ENCODE results near the gene POLR3A.

Gene POLR3A

DNA sequence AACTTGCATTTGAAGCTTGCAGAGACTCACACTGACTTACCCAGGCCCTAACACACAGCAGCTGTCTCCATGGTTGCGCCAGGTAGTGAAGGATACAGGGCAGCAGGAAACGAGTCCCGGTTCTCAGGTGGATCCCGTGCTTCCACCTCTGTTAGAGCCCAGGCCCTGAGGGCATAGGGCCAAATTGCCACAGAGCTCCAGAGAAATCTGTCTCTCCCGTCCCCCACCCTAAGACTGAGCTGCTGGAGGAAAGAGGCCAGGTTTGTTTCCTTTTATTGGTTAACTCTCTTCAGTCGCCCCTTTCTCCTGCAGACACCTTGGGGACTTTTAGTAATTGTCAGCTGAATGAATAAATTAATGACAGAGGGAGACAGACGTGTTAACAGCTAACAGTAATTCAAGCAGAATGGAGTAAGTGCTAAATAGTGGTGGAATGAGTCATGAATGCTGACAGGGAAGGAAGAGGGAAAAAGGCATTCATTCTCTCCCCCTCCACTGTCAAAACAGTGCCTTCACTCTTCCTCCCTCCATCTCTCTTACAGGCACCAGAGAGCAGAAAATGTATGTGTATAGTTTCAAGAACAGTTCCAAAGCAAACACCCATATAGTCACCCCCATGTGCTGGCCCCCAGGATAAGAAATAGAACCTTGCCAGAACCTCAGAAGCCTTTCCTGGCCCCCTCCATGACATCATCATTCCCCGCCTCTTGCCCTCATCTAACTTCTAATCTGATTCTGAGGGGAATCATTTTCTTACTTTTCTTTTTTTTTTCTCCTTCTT lies 86.0 kb downstream of the POLR3A start:
- DNase-seq (ENCODE audit: low spot score), result peak; percentile 50

DNA sequence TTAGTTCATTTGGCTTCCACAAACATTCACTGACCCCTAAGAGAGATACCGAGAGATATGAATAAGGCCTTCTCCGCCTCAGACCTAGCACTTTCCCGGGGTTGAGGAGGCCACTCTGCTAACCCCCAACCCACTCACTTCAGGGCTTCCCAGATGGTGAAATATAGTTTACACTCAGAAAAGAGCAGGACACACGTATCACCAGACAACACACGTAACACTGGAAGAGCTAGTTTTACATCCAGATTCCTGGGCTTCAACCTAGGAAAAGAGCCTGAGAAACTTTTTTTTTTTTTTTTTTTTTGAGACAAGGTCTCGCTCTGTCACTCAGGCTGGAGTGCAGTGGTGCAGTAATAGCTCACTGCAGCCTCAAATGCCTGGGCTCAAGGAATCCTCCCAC lies 87.5 kb downstream of the POLR3A start:
- no peak for DNase-seq (ENCODE audit: low spot score)

DNA sequence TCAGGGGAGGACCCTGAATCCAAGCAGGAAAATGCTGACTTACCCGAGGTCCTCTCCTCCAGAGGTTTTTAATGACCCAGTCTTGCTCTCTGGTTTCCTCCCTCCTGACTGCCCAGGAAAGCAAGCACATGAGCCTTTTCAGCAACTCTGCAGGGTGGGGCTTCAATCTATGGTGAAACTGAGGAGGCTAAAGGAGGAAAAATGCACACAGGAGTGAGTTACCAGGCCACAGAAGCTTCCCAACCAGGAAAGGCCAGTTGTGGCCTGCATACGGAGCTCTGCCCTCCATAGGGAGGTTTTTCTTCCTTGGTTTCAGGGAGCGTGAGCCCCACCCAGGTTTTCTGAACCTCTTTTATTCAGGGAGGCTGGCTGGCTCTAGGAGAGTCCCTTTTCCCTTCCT lies 88.7 kb downstream of the POLR3A start:
- no peak for DNase-seq (ENCODE audit: low spot score)

DNA sequence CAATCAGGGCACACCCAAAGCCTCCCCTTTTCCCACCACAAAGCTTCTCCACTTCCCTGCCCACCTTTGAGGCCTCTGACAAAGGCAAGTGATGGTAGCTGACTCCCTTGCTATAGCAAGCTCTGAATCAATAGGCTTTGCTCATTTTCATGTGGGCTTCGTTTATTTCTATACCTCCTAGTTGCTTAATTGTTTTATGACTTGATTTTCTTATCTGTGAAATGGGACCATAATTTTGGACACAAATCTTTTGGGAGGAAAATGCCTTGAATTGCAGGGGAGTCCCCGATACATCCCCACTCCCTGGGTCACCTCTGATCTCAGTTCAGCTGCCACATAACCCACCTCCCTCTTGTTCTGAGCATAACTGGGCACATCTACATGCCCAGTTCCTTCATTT lies 89.1 kb downstream of the POLR3A start:
- no peak for DNase-seq (ENCODE audit: low spot score)

DNA sequence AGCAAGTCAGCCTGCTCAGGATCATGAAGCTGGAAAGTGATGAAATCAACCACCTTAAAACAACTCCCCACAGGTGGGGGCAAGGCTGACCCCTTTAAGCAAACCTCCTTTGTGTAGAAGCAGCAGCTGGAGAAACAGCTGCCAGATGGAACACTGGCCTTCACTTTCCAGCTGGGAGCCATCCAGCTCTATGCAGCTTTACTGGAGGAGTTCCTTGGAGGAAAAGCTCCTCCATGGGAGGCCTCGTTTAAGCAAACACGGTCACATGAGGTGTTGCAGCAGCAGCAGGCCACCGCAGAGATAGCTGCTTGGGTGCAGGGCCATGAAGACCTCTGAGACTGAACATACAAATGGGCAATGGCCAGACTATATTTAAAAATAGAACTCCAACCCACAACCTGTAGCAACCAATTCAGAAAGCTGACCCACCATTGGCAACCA lies 89.7 kb downstream of the POLR3A start:
- no peak for DNase-seq (ENCODE audit: low spot score)

DNA sequence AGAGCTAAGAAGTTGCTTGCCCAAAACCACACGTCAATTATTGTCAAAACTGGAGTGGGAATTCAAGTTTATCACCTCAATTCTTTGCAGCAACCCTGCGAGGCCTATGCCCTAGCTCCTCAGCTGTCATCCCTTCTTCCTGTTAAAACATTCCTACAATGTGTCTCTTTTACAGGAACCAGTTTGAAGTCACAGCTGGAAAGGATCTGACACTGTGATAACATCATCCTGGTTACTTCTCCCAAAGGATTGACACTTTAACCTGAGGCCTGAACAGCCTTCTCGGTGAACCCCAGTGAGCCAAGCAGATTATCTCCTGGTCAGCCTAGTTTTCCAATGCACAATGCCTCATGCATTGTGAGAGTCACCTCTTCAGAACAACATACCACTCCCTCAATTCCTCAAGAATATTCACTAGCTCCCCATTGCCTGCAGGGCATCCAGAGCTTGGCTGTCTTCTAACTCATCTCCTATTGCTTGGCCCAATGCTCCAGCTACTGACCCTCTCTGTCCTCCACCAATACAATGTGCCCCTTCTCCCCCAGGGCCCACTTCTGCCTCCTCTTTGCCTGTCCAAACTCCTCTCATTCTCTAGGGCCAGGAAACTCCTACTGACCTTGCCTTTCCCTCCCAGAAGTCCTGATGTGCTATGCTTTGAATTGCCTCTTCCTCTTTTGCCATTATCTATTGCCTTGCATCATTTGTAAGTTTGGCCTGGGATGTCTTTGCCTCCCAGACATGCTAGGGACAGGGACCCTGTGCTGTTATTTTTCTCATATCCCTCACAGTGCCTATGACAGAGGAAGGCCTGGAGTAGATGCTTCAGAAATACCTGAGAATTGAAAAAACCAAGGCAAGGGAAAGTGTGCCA lies 92.4 kb downstream of the POLR3A start:
- DNase-seq (ENCODE audit: low spot score), result no peak

DNA sequence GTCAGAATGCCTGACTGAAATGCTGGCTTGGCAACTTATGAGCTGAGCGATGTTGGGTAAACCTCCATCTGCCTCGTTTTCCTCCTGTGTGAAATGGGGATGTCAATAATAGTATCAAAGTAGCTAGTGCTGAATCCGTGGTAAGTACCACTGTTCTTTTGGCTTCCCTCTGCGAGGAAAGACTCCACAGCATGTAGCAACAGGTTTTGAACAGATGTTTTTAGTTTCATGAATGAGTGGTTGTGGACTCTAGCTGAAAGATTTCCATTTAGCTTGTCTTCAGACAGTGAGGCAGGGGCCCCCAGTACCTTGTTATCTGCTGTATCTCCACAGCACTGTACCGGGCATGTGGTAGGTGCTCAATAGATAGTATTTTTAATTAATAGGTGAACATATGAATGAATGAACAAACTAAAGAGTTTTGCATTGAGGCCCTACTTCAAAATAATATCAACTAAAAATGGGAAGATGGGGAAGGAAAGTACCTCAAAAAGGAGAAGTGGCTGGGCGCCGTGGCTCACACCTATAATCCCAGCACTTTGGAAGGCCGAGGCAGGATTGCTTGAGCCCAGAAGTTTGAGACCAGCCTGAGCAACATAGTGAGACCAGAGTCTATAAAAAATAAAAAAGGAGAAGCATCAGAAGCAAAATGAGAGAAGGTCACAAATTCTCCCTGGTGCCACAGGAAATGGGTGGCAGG lies 97.1 kb downstream of the POLR3A start:
- no peak for DNase-seq (ENCODE audit: low spot score)

DNA sequence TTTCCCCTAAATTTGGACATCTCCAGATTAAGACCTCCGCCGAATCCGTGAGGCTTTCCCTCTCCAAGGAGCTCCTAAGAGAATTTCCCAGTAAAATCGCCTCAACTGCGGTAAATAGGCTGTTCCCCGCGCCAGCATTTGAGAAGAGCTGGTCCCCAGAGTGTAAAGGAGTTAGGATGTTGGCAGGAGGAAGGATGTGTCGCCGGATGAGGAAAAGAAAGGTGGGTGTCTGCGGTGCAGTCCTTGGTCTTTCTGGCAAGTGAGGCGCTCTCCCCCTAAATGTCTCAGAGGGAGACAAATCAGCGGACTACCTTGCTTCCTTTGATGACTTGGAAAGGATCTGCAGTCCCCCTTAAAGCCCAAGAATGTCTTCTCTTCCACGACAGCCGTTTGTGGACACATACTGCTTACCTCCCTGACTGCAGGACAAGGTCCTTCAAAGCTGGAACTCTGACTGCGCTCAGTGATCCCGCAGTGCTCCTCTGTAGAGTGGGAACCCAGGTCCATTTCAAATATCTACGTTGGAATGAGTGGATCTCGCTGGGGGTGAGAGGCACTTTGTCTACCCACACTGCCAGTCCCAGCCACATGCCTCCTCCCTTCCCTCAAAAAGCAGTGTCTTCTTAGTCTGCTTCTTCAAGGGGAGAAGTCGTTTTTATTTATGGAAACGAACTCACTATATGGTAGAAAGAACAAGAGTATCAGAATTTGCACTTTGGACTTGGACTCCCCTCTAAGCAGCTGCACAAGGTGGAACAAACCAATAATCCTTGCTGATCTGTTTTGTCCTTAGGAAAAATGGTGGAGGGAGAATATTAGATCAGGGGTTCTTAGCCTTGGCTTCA lies 101.7 kb downstream of the POLR3A start:
- no peak for DNase-seq (ENCODE audit: low spot score)

DNA sequence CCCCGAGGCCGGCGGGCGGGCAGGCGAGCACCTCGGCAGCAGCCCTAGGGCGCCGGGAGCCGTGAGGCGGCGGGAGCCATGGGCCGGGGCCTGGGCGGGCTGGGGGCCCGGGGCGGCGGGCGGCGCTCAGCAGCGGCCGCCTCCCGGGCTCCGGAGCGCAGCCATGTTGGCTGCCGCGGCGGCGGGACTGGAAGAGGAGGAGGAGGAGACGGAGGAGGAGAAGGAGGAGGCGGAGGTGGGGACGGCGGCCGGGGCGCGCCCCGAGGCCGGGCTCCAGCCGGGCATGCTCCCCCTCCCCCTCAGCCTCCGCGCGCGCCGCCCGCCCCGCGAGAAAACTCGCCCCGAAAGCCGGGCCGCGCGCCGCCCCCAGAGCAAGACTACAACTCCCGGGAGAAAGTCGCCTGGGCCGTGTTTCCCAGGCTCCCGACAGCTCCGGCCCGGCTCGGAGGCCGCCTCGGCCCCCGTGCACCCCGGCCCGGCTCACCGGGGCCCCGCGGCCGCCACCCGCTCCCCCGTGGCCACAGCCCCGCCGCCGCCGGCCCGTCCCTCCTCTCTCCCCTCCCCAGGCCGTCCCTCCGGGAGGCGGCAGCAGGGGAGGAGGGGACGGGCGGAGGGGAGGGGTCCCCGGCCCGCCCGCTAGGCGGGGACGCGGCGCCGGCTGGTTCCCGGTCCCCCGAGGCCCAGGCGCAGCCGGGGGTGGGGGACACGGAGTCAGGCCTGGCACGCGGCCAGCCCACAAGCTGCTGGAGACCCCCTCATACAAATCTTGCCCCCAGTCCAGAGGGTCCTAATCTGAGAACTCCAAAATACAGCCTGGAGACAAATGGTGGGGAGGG lies 102.5 kb downstream of the POLR3A start, which contains the start of gene DLG5:
TSS of gene DLG5 (minus strand) at position 190 of the 836 bp plus-strand sequence. CDS start 235 bp downstream, outside the sequence.
- peak; percentile 71 for DNase-seq (ENCODE audit: low spot score)

DNA sequence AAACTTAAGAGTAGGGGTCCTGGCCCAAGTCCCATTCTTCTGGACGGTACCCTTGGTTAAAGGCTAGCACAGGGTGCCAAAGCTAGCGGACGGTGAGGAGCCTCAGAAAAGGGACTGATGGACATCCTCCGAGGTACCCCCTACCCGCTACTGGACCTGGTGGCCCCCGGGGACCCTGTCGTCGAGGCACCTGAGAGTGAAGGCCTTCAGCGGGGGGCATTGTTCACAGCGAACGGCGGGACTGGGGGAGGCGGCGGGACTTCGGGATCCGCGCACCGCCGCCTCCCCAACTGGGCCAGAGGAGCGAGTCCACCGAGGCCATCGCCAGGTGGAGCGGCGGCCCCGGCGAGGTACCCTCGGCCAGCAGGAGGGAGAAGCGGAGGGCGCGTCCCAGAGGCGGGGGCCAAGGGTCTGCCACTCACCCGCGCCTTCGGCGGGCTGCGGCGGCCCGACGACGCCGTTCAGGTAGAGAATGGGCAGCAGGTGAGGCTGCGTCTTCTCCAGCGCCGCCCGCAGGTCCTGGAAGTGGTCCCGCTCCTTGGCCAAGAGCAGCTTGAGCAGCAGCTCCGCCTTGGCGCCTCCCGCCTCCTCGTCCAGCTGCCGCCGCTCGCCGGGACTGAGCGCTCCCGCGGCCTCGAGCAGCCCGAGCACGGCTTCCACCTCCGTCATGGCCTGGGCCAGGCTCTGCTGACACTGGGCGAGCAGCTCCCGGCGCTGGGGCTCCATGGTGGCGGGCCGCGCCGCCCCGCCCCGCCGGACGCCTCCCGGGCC lies 103.3 kb downstream of the POLR3A start:
- peak; percentile 53 for DNase-seq (ENCODE audit: low spot score)

DNA sequence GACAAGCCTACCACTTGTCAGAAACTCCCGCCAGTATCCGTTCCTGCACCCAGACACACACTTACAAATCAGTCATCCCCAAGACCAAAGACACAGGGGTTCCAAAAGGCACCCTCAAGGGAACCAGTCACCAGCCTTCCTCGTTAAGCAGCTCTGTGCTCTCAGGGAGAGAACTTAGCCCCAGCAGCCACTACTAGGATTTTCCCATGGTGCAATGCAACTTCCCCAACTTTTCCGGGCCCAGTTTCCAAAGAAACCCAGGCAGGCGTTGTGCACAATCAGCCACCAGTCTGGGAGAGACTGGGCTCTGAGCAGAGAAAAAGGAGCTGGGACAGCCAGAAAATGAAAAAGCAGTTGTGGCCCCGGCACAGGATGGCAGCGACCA lies 103.9 kb downstream of the POLR3A start:
- DNase-seq (ENCODE audit: low spot score), result peak; percentile 50

DNA sequence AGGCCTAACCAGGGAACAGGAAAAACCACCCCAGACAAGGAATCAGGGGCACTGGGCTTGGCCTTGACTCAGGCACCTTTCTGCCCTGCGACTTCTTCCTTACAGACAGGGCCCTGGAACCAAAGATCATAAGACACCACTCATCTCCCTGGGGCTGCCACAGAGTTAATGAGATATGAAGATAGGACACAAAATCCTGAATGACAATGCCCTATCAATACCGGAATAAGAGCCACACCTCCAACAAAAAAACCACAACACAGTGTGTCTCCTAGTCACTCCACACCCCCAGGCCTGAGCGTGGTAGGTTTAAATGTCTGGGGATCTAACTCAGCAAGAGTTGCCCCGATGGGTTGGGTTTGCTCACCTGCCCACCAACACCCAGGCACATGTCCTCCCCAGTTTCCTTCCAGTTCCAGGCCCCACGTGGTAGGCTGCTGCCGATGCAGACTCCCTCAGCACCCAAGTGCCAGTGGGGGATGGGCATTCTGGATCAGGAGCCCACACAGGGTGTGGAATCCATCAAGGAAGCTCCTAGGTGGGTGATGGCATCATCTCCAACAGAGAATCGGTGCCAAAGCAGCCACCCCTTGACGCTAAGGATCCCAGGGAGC lies 106.6 kb downstream of the POLR3A start:
- DNase-seq (ENCODE audit: low spot score), result no peak

DNA sequence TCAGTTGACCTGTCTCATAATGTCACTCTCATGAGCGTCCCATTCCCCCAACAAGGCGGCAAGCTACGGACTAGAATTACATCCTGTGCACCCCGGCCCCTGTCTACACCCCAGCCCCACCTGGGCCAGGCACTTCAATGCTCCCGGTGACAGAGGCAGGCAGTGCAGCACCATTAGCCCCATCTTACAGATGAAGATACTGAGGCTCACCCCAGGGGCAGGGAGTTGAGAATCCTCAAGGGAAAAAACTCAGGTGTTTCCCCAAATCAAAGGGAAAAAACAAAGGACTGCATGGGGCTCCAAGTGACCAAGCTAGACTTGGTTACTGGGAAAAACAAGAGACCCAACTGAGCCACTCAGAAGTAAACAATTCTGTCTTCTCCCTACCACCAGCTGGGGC lies 107.3 kb downstream of the POLR3A start:
- DNase-seq (ENCODE audit: low spot score), result no peak

DNA sequence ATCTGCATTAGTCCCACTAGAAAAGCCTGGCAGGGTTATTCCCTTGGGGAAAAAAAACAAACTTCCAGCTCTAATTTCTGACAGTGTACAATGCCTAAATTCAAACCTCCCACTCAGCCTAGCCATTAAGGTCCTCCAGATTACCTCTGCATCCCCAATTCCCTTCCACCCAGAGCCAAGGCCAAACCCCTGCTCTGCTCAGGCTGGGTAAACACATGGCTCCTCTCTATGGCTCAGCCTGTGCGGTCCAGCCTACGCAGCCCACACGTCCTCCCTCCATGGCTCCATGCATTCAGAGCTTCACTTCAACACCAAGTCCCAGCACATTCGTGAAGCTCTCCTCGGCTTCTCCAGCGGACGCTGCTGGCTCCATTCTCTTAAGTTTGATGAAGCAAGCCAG lies 107.9 kb downstream of the POLR3A start:
- peak; percentile 21 for DNase-seq (ENCODE audit: low spot score)

DNA sequence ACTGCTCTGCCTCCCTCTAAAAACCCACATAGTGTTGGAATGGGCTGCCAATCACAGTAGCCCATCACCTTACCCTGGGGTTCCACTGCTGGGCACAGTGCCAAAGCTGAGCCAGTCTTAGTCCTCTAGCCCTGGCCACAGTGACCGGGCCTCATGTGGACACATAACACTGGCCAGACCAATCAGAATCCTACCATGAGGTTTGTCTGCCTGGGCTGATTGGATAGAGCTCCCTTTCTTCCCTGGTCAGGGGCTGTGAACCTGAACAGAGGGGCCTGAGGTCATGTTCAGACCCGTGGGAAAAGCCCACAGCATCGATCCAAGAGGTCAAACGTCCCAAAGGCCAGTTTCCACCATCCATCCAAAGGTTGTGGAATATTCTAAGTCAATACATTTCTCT lies 108.8 kb downstream of the POLR3A start:
- no peak for DNase-seq (ENCODE audit: low spot score)

DNA sequence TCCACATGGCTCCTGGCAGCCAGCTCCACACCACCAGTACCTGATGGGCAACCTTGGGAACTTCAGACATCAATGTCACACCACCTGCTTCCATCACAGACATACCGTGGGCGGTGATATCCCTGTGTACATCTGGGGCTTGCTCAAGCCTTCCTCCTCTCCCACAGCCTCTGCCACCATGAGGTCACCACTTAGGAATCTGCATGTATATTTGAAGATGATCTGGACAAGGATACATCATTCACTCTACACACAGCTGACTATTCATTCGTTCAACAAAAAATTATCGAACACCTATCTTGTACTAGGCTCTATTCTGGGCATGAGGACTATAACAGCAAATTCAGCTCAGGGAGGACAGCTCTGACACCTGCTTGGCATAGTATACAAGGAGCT lies 109.6 kb downstream of the POLR3A start:
- DNase-seq (ENCODE audit: low spot score), result no peak

Data from Ammon's horn (tissue), 1 donor.